HL-60 (cell line): Measurements from ENCODE around the gene KAZN.

ENCODE experiments used
- CTCF ChIP-seq: IDR thresholded peaks from one replicate; pipeline ENCODE4 v1.5.1; 2011; ENCODE audit warnings: low read length, control low read depth, inconsistent platforms; ENCODE audit not compliant: insufficient read depth
- POLR2AphosphoS5 ChIP-seq: IDR thresholded peaks from 2 replicates; pipeline ENCODE4 v1.6.1; 2012; ENCODE audit warnings: low read depth
- SPI1 ChIP-seq: IDR thresholded peaks from 2 replicates; pipeline ENCODE4 v1.6.1; 2012; ENCODE audit warnings: low read depth, mild to moderate bottlenecking, borderline replicate concordance
- TF ChIP-seq, protein P1 (sequence below): IDR thresholded peaks from 2 replicates; pipeline ENCODE4 v1.6.1; 2012; ENCODE audit warnings: low read depth; ENCODE audit not compliant: insufficient replicate concordance

DNA sequence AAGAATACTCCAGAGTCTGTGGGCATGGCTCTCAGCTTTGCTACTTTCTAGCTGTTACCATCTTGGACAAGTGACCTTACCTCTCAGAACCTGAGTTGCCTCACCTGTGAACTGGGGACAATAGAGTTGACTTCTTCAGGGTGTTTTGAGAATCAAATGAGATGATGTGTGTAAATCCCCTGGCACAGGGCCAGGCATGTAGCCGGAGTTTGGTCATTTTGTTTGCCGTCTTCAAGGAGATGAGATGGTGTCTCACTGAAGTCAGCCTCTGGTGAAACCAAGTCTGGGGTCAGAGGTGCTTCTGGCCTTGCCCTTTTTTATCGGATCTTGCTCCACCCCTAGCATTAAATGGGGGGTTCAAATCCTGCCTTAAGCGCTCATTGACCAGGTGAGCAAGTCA is 405.9 kb downstream of the KAZN start:
- TF ChIP-seq CTCF (no peak), POLR2AphosphoS5 (no peak), SPI1 (no peak)
- TF ChIP-seq, protein P1, sequence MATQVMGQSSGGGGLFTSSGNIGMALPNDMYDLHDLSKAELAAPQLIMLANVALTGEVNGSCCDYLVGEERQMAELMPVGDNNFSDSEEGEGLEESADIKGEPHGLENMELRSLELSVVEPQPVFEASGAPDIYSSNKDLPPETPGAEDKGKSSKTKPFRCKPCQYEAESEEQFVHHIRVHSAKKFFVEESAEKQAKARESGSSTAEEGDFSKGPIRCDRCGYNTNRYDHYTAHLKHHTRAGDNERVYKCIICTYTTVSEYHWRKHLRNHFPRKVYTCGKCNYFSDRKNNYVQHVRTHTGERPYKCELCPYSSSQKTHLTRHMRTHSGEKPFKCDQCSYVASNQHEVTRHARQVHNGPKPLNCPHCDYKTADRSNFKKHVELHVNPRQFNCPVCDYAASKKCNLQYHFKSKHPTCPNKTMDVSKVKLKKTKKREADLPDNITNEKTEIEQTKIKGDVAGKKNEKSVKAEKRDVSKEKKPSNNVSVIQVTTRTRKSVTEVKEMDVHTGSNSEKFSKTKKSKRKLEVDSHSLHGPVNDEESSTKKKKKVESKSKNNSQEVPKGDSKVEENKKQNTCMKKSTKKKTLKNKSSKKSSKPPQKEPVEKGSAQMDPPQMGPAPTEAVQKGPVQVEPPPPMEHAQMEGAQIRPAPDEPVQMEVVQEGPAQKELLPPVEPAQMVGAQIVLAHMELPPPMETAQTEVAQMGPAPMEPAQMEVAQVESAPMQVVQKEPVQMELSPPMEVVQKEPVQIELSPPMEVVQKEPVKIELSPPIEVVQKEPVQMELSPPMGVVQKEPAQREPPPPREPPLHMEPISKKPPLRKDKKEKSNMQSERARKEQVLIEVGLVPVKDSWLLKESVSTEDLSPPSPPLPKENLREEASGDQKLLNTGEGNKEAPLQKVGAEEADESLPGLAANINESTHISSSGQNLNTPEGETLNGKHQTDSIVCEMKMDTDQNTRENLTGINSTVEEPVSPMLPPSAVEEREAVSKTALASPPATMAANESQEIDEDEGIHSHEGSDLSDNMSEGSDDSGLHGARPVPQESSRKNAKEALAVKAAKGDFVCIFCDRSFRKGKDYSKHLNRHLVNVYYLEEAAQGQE, result no peak
